MM.1S (cell line): ENCODE data around the gene DACH2.
A peak's percentile ranks its signal among the peaks of the same experiment; 100 is the strongest.

Source experiments
- DNase-seq: peaks from one replicate; pipeline ENCODE4 v3.0.0-alpha.2; 2015
- H2AFZ ChIP-seq: fragments of 300-600 bp; sonication (generic); 2 replicates; pipeline ENCODE4 v1.6.0; 2016; ENCODE audit warnings: antibody characterized with exemption, low read length
- H3F3A ChIP-seq: fragments of 300-600 bp; sonication (generic); 2 replicates; pipeline ENCODE4 v1.6.1; 2016; ENCODE audit warnings: mild to moderate bottlenecking, antibody characterized with exemption, low read length, moderate library complexity, mixed read lengths; ENCODE audit not compliant: insufficient read depth
- H3K27ac ChIP-seq: fragments of 300-600 bp; sonication (generic); 2 replicates; pipeline ENCODE4 v1.5.1; 2016; ENCODE audit warnings: mild to moderate bottlenecking, low read length
- H3K27me3 ChIP-seq: fragments of 300-600 bp; sonication (generic); replicated peaks from 2 replicates; pipeline ENCODE4 v1.6.0; 2016; ENCODE audit warnings: low read length; ENCODE audit not compliant: insufficient read depth
- H3K36me3 ChIP-seq: fragments of 300-600 bp; sonication (generic); replicated peaks from 2 replicates; pipeline ENCODE4 v1.6.1; 2016; ENCODE audit warnings: mild to moderate bottlenecking, low read length, mixed read lengths; ENCODE audit not compliant: insufficient read depth
- H3K4me1 ChIP-seq: fragments of 300-600 bp; sonication (generic); 2 replicates; pipeline ENCODE4 v1.6.1; 2016; ENCODE audit warnings: low read length, mixed read lengths
- H3K4me2 ChIP-seq: fragments of 300-600 bp; sonication (generic); 2 replicates; pipeline ENCODE4 v1.6.0; 2016; ENCODE audit warnings: low read depth, low read length
- H3K4me3 ChIP-seq: fragments of 300-600 bp; sonication (generic); 2 replicates; pipeline ENCODE4 v1.5.1; 2016; ENCODE audit warnings: low read length, mixed read lengths
- H3K79me2 ChIP-seq: fragments of 300-600 bp; sonication (generic); 2 replicates; pipeline ENCODE4 v1.6.1; 2016; ENCODE audit warnings: mixed run types, low read length, mixed read lengths
- H3K9ac ChIP-seq: fragments of 300-600 bp; sonication (generic); 2 replicates; pipeline ENCODE4 v1.6.1; 2016; ENCODE audit warnings: low read length, mixed read lengths
- H3K9me2 ChIP-seq: fragments of 300-600 bp; sonication (generic); replicated peaks from 2 replicates; pipeline ENCODE4 v1.6.1; 2016; ENCODE audit warnings: mild to moderate bottlenecking, low read length, mixed read lengths; ENCODE audit not compliant: insufficient read depth
- H3K9me3 ChIP-seq: fragments of 300-600 bp; sonication (generic); replicated peaks from 2 replicates; pipeline ENCODE4 v1.6.1; 2016; ENCODE audit warnings: mild to moderate bottlenecking, low read length, mixed read lengths; ENCODE audit not compliant: insufficient read depth
- H4K20me1 ChIP-seq: fragments of 300-600 bp; sonication (generic); 2 replicates; pipeline ENCODE4 v1.6.1; 2016; ENCODE audit warnings: mild to moderate bottlenecking, low read length, moderate library complexity, mixed read lengths; ENCODE audit not compliant: insufficient read depth
- CTCF ChIP-seq: fragments of 300-600 bp; sonication (generic); IDR thresholded peaks from 2 replicates; pipeline ENCODE4 v1.5.1; 2016; ENCODE audit warnings: antibody characterized with exemption, low read length, mixed read lengths
- EZH2 ChIP-seq: fragments of 300-600 bp; sonication (generic); optimal IDR thresholded peaks from 2 replicates; pipeline ENCODE3; 2017; ENCODE audit warnings: low read depth, mild to moderate bottlenecking, antibody characterized with exemption, low read length, mixed read lengths
- EZH2phosphoT487 ChIP-seq: fragments of 300-600 bp; sonication (generic); IDR thresholded peaks from 2 replicates; pipeline ENCODE4 v1.6.1; 2018; ENCODE audit warnings: antibody characterized with exemption, low read length

Gene DACH2

GRCh38 chrX:86383681-86384540 is 235.7 kb downstream of the DACH2 start:
- no peaks in the 10 kb centered on the region for H3F3A ChIP-seq
- no peak overlapping the region for H3K4me3 ChIP-seq
- H3K9me2 ChIP-seq, result no peaks in the 10 kb centered on the region
- H3K36me3 ChIP-seq, result no peaks in the 10 kb centered on the region
- no peak overlapping the region for H3K4me2 ChIP-seq
- no peak overlapping the region for H3K27ac ChIP-seq
- H2AFZ ChIP-seq, result no peak overlapping the region
- no peak overlapping the region for H3K9ac ChIP-seq
- no peaks in the 10 kb centered on the region for H3K4me1 ChIP-seq
- H3K79me2 ChIP-seq, result no peaks in the 10 kb centered on the region
- no peaks in the 10 kb centered on the region for H3K9me3 ChIP-seq
- H3K27me3 ChIP-seq, result no peaks in the 10 kb centered on the region
- TF ChIP-seq EZH2, result no peak
- no peaks in the 10 kb centered on the region for H4K20me1 ChIP-seq
- DNase-seq, result no peak

DNA sequence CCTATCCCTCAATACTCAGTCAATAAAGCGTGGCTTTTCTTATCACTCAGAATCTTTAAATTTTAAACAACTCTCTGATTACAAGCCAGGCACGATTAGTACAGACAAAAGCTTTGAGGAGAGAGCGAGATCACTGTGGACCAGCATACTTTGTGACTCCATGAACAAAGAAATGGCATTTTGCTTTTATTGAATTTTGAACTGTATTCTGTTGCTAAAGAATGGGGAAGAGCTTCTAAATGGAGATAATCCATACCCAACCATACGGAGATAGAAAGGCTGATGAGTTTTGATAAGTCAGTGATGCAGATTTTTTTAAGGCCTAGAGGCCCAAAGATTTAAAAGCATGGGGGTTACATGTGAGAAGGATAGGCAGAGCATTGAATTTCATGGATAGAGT is 259.1 kb downstream of the DACH2 start:
- Histone ChIP-seq H3K36me3 (no peaks in the 10 kb centered on the region), H3K27me3 (no peaks in the 10 kb centered on the region)

GRCh38 chrX:86421771-86422170 is 273.5 kb downstream of the DACH2 start:
- Histone ChIP-seq H3K27ac (no peak overlapping the region), H3K79me2 (no peaks in the 10 kb centered on the region), H3K4me3 (no peak overlapping the region), H4K20me1 (no peaks in the 10 kb centered on the region), H3K9me3 (no peaks in the 10 kb centered on the region), H3K4me2 (no peak overlapping the region), H3K4me1 (no peaks in the 10 kb centered on the region), H3F3A (no peaks in the 10 kb centered on the region), H3K9ac (no peak overlapping the region), H3K36me3 (no peaks in the 10 kb centered on the region), H2AFZ (no peak overlapping the region), H3K9me2 (no peaks in the 10 kb centered on the region), H3K27me3 (no peaks in the 10 kb centered on the region)
- no peak for TF ChIP-seq EZH2
- TF ChIP-seq CTCF, result no peak
- TF ChIP-seq EZH2phosphoT487, result no peak
- DNase-seq, result no peak

More for the DNA sequence above, 259.1 kb downstream of the DACH2 start:
- Histone ChIP-seq H2AFZ (no peak overlapping the region), H3K9me2 (no peaks in the 10 kb centered on the region), H3K27ac (no peak overlapping the region), H3K4me1 (no peaks in the 10 kb centered on the region), H3K4me2 (no peak overlapping the region), H3K9me3 (no peaks in the 10 kb centered on the region), H4K20me1 (no peaks in the 10 kb centered on the region), H3F3A (no peaks in the 10 kb centered on the region), H3K79me2 (no peaks in the 10 kb centered on the region), H3K9ac (no peak overlapping the region), H3K4me3 (no peak overlapping the region)
- TF ChIP-seq CTCF, result no peak
- no peak for TF ChIP-seq EZH2phosphoT487
- no peak for TF ChIP-seq EZH2
- no peak for DNase-seq

DNA sequence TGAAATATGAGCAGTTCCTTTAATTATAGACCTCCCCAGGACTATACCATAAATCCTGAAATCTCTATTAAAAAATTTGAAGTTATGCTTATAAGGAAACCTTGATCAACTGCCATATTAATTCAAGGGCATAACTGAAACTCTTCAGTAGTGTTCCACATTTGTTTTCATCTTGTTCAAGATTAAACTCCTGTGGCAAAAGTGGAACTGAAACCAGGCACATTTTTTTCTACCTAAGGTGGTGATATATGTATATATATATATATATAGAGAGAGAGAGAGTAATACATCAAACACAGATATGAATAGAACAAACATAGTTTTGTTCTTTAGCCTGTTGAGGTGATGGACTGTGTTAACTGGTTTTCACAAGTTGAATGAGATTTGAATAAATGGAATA is 287.9 kb downstream of the DACH2 start:
- TF ChIP-seq EZH2 (no peak), EZH2phosphoT487 (no peak), CTCF (no peak)

More for the DNA sequence above, 287.9 kb downstream of the DACH2 start:
- peaks cover 7% of the 10 kb centered on the region for H3F3A ChIP-seq
- H3K4me1 ChIP-seq, result peaks cover 18% of the 10 kb centered on the region
- H3K4me2 ChIP-seq, result peak overlapping the region; percentile 23; the same call in 1 of the 2 replicates
- peak; percentile 89 for DNase-seq
- H3K9me2 ChIP-seq, result no peaks in the 10 kb centered on the region
- H3K27me3 ChIP-seq, result no peaks in the 10 kb centered on the region
- peak overlapping the region; percentile 25; the same call in 1 of the 2 replicates for H3K27ac ChIP-seq
- no peak overlapping the region for H3K4me3 ChIP-seq
- no peaks in the 10 kb centered on the region for H3K9me3 ChIP-seq
- no peaks in the 10 kb centered on the region for H4K20me1 ChIP-seq
- no peaks in the 10 kb centered on the region for H3K36me3 ChIP-seq
- H3K79me2 ChIP-seq, result no peaks in the 10 kb centered on the region
- H2AFZ ChIP-seq, result no peak overlapping the region
- H3K9ac ChIP-seq, result no peak overlapping the region
